ENCODE data around the gene MAP1B. TPM values are rescaled to one million over a fixed set of nuclear protein-coding genes. Genes with fewer than 3 reads are reported as not detected.

Gene MAP1B
- total and polyA plus RNA-seq, 10 of the 15 experiments (the other 5 are each of a cell fraction or from before 2014, with no cell fraction given), result 0.02 to 0.81 (median 0.06) TPM; not detected in 1

DNA sequence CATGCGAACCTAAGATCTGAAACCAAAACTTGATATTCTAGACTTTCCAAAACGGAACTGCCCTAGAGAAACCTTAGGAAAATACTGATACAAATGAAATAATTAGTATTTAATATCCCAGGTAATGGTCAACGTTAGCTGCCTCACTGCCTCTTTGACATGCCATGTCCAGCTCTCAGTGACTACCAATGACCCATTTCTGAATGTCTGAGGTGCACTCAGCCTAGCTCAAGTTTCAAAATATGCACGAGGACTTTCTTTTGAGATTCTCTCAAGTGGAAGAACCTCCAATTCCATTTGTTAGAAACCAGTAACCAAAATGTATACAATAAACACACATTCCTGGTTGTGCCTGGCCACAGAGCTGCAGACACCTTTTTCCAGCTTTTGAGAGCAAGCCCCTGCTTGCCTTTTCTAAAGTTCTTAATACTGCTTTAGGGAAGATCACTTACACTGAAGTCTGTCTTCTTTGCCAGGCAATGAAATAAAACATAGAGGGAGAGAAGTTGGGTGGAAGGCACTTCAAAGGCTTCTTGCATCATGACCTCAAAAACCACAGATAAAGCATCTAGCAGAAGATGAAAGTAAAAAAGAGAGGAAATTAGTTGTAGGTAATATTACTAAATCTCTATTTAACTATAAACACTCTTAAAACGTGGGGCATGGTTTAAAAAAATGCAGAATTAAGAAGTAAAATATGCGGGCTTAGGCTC lies 124.9 kb downstream of the MAP1B start (continued):
- TF ChIP-seq NR2F1 (conservative IDR thresholded peaks at IDR 0.05) (no peak), HDAC6 (IDR thresholded peaks at IDR 0.05; ENCODE audit: unreplicated experiment) (no peak), SUPT20H (IDR thresholded peaks at IDR 0.05; ENCODE audit: borderline replicate concordance, control insufficient read depth, low read depth, low read length) (no peak), RELA (IDR thresholded peaks at IDR 0.05; ENCODE audit: borderline replicate concordance, partially characterized antibody) (no peak), ZNF274 (IDR thresholded peaks at IDR 0.05; ENCODE audit: insufficient read depth, insufficient read length) (no peak), USF1 (IDR thresholded peaks at IDR 0.05; ENCODE audit: borderline replicate concordance, extremely low read length, insufficient read depth, low read depth, low read length) (no peak), REST (IDR thresholded peaks at IDR 0.05; ENCODE audit: low read depth, low read length) (no peak), WRNIP1 (IDR thresholded peaks at IDR 0.05; ENCODE audit: borderline replicate concordance, low read depth, low read length) (no peak), POLR2A (IDR thresholded peaks at IDR 0.05; ENCODE audit: low read depth, low read length) (no peak), PAX5 (IDR thresholded peaks at IDR 0.05; ENCODE audit: borderline replicate concordance, low read depth, low read length) (no peak), TCF3 (IDR thresholded peaks at IDR 0.05; ENCODE audit: borderline replicate concordance, insufficient read depth, low read depth, low read length) (no peak), YY1 (IDR thresholded peaks at IDR 0.05; ENCODE audit: low read depth, low read length) (no peak), FOS (IDR thresholded peaks at IDR 0.05; ENCODE audit: borderline replicate concordance, extremely low read depth, insufficient read length) (no peak), CREM (IDR thresholded peaks at IDR 0.05; ENCODE audit: low read depth) (no peak), BACH1 (IDR thresholded peaks at IDR 0.05; ENCODE audit: borderline replicate concordance) (no peak), IRF4 (IDR thresholded peaks at IDR 0.05; ENCODE audit: low read depth, low read length) (no peak), MTA2 (IDR thresholded peaks at IDR 0.05; ENCODE audit: low read depth) (0 out of 2 replicates have a peak, but pooled peaks have one; percentile 44), FOXK2 (IDR thresholded peaks at IDR 0.05) (no peak), KAT2A (conservative IDR thresholded peaks at IDR 0.05; ENCODE audit: control insufficient read depth, low read depth, low read length) (no peak), SIX5 (IDR thresholded peaks at IDR 0.05; ENCODE audit: low read depth, low read length, severe bottlenecking) (no peak), JUNB (IDR thresholded peaks at IDR 0.05) (peak; percentile 39; the same call in 1 of the 2 replicates), CBX3 (IDR thresholded peaks at IDR 0.05; ENCODE audit: borderline replicate concordance, low read depth) (no peak), NFYA (IDR thresholded peaks at IDR 0.05; ENCODE audit: borderline replicate concordance, low read depth, low read length) (no peak), BRCA1 (IDR thresholded peaks at IDR 0.05; ENCODE audit: low read depth, low read length) (no peak)
- TF ChIP-seq, protein P1, sequence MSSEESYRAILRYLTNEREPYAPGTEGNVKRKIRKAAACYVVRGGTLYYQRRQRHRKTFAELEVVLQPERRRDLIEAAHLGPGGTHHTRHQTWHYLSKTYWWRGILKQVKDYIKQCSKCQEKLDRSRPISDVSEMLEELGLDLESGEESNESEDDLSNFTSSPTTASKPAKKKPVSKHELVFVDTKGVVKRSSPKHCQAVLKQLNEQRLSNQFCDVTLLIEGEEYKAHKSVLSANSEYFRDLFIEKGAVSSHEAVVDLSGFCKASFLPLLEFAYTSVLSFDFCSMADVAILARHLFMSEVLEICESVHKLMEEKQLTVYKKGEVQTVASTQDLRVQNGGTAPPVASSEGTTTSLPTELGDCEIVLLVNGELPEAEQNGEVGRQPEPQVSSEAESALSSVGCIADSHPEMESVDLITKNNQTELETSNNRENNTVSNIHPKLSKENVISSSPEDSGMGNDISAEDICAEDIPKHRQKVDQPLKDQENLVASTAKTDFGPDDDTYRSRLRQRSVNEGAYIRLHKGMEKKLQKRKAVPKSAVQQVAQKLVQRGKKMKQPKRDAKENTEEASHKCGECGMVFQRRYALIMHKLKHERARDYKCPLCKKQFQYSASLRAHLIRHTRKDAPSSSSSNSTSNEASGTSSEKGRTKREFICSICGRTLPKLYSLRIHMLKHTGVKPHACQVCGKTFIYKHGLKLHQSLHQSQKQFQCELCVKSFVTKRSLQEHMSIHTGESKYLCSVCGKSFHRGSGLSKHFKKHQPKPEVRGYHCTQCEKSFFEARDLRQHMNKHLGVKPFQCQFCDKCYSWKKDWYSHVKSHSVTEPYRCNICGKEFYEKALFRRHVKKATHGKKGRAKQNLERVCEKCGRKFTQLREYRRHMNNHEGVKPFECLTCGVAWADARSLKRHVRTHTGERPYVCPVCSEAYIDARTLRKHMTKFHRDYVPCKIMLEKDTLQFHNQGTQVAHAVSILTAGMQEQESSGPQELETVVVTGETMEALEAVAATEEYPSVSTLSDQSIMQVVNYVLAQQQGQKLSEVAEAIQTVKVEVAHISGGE (CRISPR knock-in tag; IDR thresholded peaks at IDR 0.05), result no peak

Data from GM12878 (cell line).